Measurements from ENCODE around the gene F10.

The F10 gene

GRCh38 chr13:113122550-113123225 is at the start of gene F10:
F10 (plus strand) TSS chr13:113122799; CDS start chr13:113122856, 57 bp downstream.
- DNase-seq (ENCODE audit: low spot score) = no peak
- no peak for TF ChIP-seq CTCF (IDR thresholded peaks at IDR 0.05; ENCODE audit: extremely low read depth, missing control alignments)

DNA sequence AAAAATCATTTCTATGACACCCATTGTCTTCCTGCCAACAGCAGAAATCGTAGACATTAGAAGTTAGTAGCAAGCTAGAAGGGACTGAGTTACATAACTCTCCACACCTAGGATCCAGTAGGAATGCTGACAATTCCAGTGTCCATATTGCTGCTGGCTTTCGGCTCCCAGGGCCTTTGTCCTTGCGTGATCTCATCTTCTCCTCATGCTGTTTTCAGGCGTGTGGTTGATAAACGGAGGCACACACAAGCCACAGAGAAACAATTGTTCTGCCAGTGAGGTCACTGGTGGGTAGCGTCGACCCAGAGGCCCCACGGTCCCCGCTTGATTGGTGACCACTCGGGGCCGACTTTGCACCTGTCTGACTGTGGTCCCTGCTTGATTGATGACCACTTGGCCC is 48.7 kb upstream of the F10 start:
- TF ChIP-seq CTCF (IDR thresholded peaks at IDR 0.05; ENCODE audit: extremely low read depth, missing control alignments) = no peak
- no peak for DNase-seq (ENCODE audit: low spot score)

DNA sequence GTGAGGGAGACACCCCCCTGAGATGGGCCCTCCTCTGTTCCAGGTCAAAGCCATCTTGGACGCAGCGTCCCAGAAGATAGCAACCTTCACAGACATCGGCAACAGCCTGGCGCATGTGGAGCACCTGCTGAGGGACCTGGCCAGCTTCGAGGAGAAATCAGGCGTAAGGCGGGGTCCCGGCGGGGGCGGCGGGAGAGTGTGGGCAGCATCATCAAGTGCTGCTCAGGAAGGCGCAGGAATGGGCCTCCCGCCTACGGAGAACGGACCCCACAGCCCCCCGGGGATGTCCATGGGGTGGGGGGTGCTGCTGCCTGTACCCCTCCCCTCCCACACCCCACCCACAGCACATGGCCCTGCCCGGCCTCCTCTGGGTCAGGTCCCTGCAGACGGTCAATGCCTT is 48.2 kb upstream of the F10 start:
- no peak for TF ChIP-seq CTCF (IDR thresholded peaks at IDR 0.05; ENCODE audit: extremely low read depth, missing control alignments)
- DNase-seq (ENCODE audit: low spot score) = no peak

DNA sequence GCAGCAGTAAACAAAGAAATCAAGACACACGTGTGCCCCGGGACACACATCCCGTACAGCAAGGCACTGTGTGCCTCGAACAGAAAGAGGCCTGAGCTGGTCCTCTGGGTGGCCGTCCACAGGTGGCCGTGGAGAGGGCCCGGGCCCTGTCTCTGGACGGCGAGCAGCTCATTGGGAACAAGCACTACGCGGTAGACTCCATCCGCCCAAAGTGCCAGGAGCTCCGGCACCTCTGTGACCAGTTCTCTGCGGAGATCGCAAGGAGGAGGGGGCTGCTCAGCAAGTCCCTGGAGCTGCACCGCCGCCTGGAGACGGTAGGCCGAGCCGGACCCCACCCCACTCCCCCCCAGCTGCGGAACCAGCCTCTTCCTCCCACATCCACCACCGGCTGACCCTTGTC is 47.7 kb upstream of the F10 start:
- no peak for DNase-seq (ENCODE audit: low spot score)
- no peak for TF ChIP-seq CTCF (IDR thresholded peaks at IDR 0.05; ENCODE audit: extremely low read depth, missing control alignments)

DNA sequence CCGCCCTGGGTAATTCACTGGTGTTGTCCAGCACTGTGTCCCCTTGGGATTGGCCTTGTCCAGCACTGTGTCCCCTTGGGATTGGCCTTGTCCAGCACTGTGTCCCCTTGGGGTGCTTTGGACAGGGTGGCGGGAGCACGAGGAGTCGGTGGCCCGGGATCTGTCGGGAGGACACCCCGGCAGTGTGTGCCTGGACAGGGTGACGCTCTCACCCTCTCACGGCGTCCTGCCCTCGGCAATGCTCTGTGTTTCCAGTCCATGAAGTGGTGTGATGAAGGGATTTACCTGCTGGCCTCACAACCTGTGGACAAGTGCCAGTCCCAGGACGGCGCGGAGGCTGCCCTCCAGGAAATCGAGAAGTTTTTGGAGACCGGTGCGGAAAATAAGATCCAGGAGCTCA is 46.9 kb upstream of the F10 start:
- no peak for TF ChIP-seq CTCF (IDR thresholded peaks at IDR 0.05; ENCODE audit: extremely low read depth, missing control alignments)
- DNase-seq (ENCODE audit: low spot score) = no peak

DNA sequence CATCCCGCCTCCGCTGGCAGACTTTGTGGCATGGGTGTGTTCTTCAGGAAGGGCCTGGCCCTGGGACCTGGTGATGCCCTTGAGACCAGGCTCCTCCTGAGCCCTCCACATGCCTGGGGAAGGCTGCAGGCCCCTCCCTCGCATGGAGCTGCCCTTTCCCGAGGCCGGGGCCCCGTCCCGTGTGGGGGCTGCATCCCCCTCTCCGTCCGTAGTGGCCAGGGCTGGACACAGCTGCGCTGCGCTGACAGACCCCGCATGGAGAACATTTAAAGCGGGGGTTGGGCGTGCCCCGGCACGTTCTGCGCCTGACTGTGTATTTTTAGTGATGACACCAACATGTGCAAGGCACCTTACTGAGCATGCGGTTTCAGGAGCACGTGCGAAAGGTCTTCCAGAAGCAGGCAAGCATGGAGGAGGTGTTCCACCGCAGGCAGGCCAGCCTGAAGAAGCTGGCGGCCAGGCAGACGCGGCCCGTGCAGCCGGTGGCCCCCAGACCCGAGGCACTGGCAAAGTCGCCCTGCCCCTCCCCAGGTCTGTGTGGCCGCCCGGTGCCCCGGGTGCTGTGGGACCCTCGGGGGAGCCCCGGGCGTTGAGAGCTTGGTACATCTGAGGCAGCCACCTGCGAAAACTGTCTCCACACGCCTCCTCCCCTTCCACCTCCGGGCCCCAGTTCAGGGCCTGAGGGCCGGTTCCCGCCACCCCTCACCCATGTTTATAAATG is 45.8 kb upstream of the F10 start:
- DNase-seq (ENCODE audit: low spot score) = no peak
- no peak for TF ChIP-seq CTCF (IDR thresholded peaks at IDR 0.05; ENCODE audit: extremely low read depth, missing control alignments)

DNA sequence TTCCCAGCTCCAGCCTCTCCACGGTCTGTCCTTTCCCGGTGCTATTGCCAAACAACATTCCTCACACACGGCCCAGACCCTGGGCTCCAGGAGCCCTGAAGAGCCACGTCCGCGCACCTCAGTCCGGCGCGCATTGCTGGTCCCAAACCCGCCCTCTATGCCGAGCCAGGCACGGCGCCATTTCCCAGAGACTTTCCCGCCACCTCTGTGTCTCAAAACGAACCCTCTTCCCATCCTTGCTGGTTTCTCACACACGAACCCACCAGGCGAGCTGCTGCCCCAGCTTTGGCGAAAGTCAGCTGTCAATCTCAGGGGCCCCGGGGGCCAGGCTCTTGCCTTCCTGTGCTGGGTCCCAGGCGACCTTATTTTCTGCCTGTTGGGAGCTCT is 45.0 kb upstream of the F10 start:
- no peak for TF ChIP-seq CTCF (IDR thresholded peaks at IDR 0.05; ENCODE audit: extremely low read depth, missing control alignments)
- no peak for DNase-seq (ENCODE audit: low spot score)

All from GM20000 (cell line).